Stomach (tissue), 4 donors: ENCODE results near the gene LHFPL6.

Experiments used
- EP300 ChIP-seq: sonication (generic); formaldehyde crosslinking; IDR thresholded peaks from one replicate; pipeline ENCODE4 v1.6.1; 2017; ENCODE audit warnings: antibody characterized with exemption
- POLR2A ChIP-seq, 4 donors: fragments of 450-650 bp; IDR thresholded peaks; one replicate each; pipeline ENCODE4 v1.6.1; 2016; ENCODE audit warnings: antibody characterized with exemption in 4 of 4, control low read depth in 2 of 4, mild to moderate bottlenecking in 1 of 4, moderate library complexity in 1 of 4
- TF ChIP-seq, protein P1 (sequence below), 7 experiments: fragments of 450-650 bp in 4 of 7; fragments of 200-600 bp in 3 of 7; sonication (generic) in 3 of 7; IDR thresholded peaks; one replicate each; pipeline ENCODE4 v1.5.1; 2016 to 2019; ENCODE audit warnings: antibody characterized with exemption in 7 of 7, control low read depth in 2 of 7, mild to moderate bottlenecking in 1 of 7

DNA sequence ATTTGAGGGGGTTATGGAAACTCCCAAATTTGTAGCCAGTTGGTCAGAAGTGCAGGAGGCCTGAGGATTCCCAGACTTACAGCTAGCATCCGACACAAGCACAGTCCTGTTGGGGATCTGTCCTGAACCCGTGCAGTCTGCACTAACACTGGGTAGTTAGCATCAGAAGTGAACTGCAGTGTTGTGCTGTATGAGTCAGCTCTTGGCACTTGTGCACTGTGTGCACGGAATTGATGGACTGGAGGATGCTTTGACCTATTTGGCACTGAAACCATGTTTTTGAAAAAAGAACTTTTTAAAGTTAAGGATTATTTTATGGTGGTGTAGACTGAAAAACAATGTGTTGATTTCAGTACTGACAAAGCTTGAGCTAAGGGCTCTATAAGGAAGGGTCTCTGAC, 285.7 kb downstream of the LHFPL6 start:
- TF ChIP-seq, protein P1, sequence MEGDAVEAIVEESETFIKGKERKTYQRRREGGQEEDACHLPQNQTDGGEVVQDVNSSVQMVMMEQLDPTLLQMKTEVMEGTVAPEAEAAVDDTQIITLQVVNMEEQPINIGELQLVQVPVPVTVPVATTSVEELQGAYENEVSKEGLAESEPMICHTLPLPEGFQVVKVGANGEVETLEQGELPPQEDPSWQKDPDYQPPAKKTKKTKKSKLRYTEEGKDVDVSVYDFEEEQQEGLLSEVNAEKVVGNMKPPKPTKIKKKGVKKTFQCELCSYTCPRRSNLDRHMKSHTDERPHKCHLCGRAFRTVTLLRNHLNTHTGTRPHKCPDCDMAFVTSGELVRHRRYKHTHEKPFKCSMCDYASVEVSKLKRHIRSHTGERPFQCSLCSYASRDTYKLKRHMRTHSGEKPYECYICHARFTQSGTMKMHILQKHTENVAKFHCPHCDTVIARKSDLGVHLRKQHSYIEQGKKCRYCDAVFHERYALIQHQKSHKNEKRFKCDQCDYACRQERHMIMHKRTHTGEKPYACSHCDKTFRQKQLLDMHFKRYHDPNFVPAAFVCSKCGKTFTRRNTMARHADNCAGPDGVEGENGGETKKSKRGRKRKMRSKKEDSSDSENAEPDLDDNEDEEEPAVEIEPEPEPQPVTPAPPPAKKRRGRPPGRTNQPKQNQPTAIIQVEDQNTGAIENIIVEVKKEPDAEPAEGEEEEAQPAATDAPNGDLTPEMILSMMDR (IDR thresholded peaks at IDR 0.05) = no peak
- TF ChIP-seq EP300 (no peak), POLR2A (IDR thresholded peaks at IDR 0.05) (no peak)
